ENCODE results near the gene EXOC1L. TPM values are rescaled to one million over a fixed set of nuclear protein-coding genes. Genes with fewer than 3 reads are reported as not detected.
A peak's percentile ranks its signal among the peaks of the same experiment; 100 is the strongest.

EXOC1L gene
- total and polyA plus RNA-seq, 2 of the 13 experiments (the other 11 are each of a cell fraction or from before 2014, with no cell fraction given) = not detected

GRCh38 chr4:55853484-55854046, 34.0 kb downstream of the EXOC1L start, which contains the start of gene EXOC1 (continued):
- TF ChIP-seq CENPX (CRISPR knock-in tag; IDR thresholded peaks at IDR 0.05) (no peak), EZH2 (conservative IDR thresholded peaks at IDR 0.05; ENCODE audit: low read depth, low read length) (no peak), ZNF839 (CRISPR knock-in tag; IDR thresholded peaks at IDR 0.05; ENCODE audit: borderline replicate concordance) (no peak), JDP2 (CRISPR knock-in tag; IDR thresholded peaks at IDR 0.05; ENCODE audit: borderline replicate concordance) (no peak), HMG20A (CRISPR knock-in tag; IDR thresholded peaks at IDR 0.05; ENCODE audit: borderline replicate concordance) (no peak), FOXK1 (CRISPR knock-in tag; IDR thresholded peaks at IDR 0.05; ENCODE audit: borderline replicate concordance, low read depth) (peak; percentile 77; the same call in 1 of the 2 replicates), ZNF775 (CRISPR knock-in tag; IDR thresholded peaks at IDR 0.05; ENCODE audit: borderline replicate concordance) (no peak), CC2D1A (CRISPR knock-in tag; IDR thresholded peaks at IDR 0.05) (no peak), ZIK1 (CRISPR knock-in tag; IDR thresholded peaks at IDR 0.05; ENCODE audit: borderline replicate concordance, low read depth) (no peak), ZNF10 (CRISPR knock-in tag; IDR thresholded peaks at IDR 0.05; ENCODE audit: borderline replicate concordance, low read depth) (no peak), WIZ (CRISPR knock-in tag; IDR thresholded peaks at IDR 0.05) (peak; percentile 60; the same call in 1 of the 2 replicates), GRHL1 (CRISPR knock-in tag; conservative IDR thresholded peaks at IDR 0.05) (no peak), STAT6 (CRISPR knock-in tag; IDR thresholded peaks at IDR 0.05; ENCODE audit: borderline replicate concordance) (no peak), ZNF619 (CRISPR knock-in tag; IDR thresholded peaks at IDR 0.05) (no peak), REXO4 (CRISPR knock-in tag; IDR thresholded peaks at IDR 0.05; ENCODE audit: borderline replicate concordance) (no peak), GATAD2A (CRISPR knock-in tag; IDR thresholded peaks at IDR 0.05) (peak; percentile 41), HCFC1 (IDR thresholded peaks at IDR 0.05; ENCODE audit: low read depth, low read length) (peak; percentile 56), CENPBD1 (CRISPR knock-in tag; IDR thresholded peaks at IDR 0.05; ENCODE audit: borderline replicate concordance, low read depth) (no peak), MXD1 (CRISPR knock-in tag; IDR thresholded peaks at IDR 0.05) (no peak; the same call in 1 of the 2 replicates), ZBTB2 (CRISPR knock-in tag; IDR thresholded peaks at IDR 0.05; ENCODE audit: low read depth) (0 out of 2 replicates have a peak, but pooled peaks have one; percentile 57), PLRG1 (conservative IDR thresholded peaks at IDR 0.05) (no peak), DRAP1 (CRISPR knock-in tag; IDR thresholded peaks at IDR 0.05) (peak; percentile 58), GPN1 (CRISPR knock-in tag; IDR thresholded peaks at IDR 0.05; ENCODE audit: borderline replicate concordance) (no peak), JUND (CRISPR knock-in tag; IDR thresholded peaks at IDR 0.05) (no peak)

Data from HepG2 (cell line).